C4-2B (cell line): ENCODE data around the gene PLCG1.

Source experiments
- H3K27ac ChIP-seq: fragments of 450-650 bp; 2 replicates; pipeline ENCODE4 v1.5.1; 2017
- CTCF ChIP-seq: fragments of 450-650 bp; conservative IDR thresholded peaks from 2 replicates; pipeline ENCODE4 v1.5.1; 2017; ENCODE audit warnings: mild to moderate bottlenecking
- ZFX ChIP-seq: fragments of 450-650 bp; IDR thresholded peaks from 2 replicates; pipeline ENCODE4 v1.6.1; 2017

Gene PLCG1

GRCh38 chr20:41183831-41184230, 46.5 kb downstream of the PLCG1 start:
- no peak for TF ChIP-seq CTCF
- no peak for TF ChIP-seq ZFX
- H3K27ac ChIP-seq, result no peak overlapping the region

DNA sequence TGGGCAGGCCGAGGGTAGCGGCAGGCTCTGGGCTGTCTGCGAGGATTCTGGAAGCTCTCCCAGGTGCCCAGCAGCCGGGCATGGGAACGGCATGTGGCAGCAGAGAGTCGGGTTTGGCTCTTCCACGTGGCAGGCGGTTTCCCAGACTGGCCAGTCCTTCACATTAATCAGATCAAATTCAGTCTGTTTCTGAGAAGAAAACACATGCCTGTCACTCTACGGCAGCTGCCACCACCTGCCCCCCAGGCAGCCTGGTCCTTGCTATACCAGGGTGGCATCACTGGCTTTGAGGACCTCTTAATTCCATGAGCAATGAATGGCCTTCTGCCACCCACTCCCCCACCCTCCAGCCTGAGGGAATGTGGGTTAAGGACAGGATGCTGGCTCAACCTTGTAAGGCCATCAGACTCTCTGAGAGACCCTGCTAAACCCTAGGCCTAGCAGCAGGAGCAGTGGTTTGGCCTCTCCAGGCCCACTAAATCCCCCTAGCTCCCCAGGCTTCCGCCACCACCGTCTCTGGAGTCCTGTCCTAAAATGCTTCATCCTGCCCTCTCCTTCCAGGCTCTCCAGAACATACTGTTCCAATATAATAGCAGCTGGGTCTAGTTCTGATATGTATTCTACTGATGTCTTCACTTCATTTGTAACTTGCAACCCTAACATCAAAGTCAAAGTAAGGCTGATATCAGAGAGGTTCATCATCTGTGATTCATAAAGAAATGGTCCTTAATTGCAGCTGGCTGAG, 47.8 kb downstream of the PLCG1 start:
- TF ChIP-seq ZFX (no peak), CTCF (no peak)
- H3K27ac ChIP-seq, result no peak overlapping the region

DNA sequence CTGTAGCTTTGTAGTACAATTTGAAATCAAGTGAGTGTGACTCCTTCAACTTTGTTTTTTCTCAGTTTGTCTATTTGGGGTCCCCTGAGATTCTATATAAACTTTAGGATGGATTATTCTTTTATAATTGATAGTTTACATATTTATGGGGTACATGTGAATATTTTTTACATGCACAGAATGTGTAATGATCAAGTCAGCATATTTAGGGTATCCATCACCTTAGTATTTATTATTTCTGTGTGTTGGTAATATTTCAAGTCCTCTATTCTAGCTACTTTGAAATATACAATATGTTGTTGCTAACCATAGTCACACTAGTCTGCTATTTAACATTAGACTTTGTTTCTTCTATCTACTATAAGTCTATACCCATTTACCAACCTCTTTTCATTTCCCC, 50.3 kb downstream of the PLCG1 start:
- no peak overlapping the region for H3K27ac ChIP-seq
- no peak for TF ChIP-seq CTCF
- no peak for TF ChIP-seq ZFX

DNA sequence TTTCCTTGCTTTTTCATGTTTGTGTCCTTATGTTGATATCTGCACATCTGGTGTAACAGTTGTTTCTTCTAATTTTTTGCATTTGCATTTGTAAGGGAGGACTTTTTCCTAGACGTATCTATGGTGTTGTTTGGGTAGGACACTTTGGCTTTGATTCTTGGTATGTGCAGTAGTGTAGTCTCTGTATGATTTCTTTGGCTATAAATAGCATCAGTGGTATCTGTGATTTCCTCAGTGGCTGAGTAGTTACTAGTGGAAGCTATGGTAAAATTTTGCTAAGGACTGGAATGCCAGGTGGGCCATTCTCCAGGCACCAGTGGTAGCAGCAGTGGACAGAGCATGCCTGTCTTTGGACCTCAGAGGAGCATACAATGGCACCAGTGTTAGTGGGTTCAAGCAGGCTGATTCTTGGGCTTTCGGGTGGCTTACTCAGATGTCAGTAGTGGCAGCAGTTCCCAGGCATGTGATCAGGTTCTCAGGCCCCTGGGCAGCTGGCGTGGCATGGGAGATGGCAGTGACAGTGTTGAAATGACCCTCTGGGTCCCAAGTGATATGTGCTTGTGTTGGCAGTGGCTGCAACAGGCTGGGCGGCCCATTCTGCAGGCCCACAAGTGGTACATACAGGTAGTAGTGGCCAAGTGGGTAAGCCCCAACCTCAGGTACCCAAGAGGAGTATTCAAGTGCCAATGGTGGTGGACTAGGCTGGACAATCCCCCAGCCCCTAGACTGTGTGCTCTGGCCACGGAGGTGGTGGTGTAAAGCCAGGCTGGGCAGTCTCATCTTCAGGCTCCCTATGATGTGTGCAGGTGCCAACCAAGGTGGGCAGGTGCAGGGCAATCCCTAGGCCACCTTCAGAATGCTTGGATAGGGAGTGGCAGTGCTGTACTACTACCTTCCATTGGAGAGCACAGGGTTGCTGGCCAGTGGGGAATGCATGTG, 54.5 kb downstream of the PLCG1 start:
- H3K27ac ChIP-seq, result no peak overlapping the region
- TF ChIP-seq CTCF (no peak), ZFX (no peak)

- no peak overlapping the region for H3K27ac ChIP-seq
- TF ChIP-seq CTCF (no peak), ZFX (no peak)
Measured at GRCh38 chr20:41192575-41192974, 55.2 kb downstream of the PLCG1 start.

DNA sequence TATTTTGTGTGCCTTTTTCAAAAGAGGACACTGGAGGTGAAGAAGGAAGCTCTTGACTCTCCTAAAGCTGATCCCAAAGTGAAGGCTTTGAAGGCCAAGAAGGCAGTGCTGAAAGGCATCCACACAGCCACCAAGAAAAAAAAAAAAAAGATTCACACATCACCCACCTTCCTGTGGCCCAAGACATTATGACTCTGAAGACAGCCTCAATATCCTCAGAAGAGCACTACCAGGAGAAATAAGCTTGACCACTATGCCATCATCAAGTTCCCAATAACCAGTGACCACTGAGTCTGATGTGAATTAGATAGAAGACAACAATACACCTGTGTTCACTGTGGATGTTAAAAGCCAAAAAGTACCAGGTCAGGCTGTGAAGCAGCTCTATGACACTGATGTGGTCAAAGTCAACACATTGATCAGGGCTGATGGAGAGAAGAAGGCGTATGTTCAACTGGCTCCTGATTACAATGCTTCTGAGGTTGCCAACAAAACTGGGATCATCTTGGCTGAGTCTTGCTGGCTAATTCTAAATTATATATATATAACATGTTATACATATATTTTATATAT, 59.4 kb downstream of the PLCG1 start:
- no peak for TF ChIP-seq ZFX
- TF ChIP-seq CTCF, result no peak
- H3K27ac ChIP-seq, result no peak overlapping the region

- TF ChIP-seq ZFX (no peak), CTCF (no peak)
- no peak overlapping the region for H3K27ac ChIP-seq
Measured at GRCh38 chr20:41198443-41198842, 61.1 kb downstream of the PLCG1 start.
